H1 (cell line): ENCODE data around the gene TNS4.

Experiments used
- CTCF ChIP-seq, 3 experiments: IDR thresholded peaks; 1 replicate in 2 of 3; 2 replicates in 1 of 3; pipeline versions ENCODE4 v1.5.1 to v1.6.1; 2011; ENCODE audit warnings: low read length in 3 of 3, mild to moderate bottlenecking in 3 of 3, inconsistent platforms in 2 of 3, low read depth in 1 of 3, moderate library complexity in 1 of 3; ENCODE audit not compliant: insufficient read depth in 1 of 3; ENCODE audit errors: control extremely low read depth in 1 of 3
- POLR2AphosphoS5 ChIP-seq: IDR thresholded peaks from 2 replicates; pipeline ENCODE4 v1.6.1; 2011; ENCODE audit warnings: low read depth, low read length
- ZNF274 ChIP-seq: IDR thresholded peaks from 2 replicates; pipeline ENCODE4 v1.7.0; 2012; ENCODE audit warnings: low read length, borderline replicate concordance; ENCODE audit errors: extremely low read depth

GRCh38 chr17:40500709-40501108 is 714 bp downstream of the TNS4 start:
- TF ChIP-seq POLR2AphosphoS5 (no peak), CTCF (IDR thresholded peaks at IDR 0.05; ENCODE audit: control extremely low read depth in 1 of 3, insufficient read depth in 1 of 3, low read depth in 1 of 3, low read length in 3 of 3) (no peak), ZNF274 (no peak)
